ENCODE results near the gene KCNIP3.

KCNIP3 gene

DNA sequence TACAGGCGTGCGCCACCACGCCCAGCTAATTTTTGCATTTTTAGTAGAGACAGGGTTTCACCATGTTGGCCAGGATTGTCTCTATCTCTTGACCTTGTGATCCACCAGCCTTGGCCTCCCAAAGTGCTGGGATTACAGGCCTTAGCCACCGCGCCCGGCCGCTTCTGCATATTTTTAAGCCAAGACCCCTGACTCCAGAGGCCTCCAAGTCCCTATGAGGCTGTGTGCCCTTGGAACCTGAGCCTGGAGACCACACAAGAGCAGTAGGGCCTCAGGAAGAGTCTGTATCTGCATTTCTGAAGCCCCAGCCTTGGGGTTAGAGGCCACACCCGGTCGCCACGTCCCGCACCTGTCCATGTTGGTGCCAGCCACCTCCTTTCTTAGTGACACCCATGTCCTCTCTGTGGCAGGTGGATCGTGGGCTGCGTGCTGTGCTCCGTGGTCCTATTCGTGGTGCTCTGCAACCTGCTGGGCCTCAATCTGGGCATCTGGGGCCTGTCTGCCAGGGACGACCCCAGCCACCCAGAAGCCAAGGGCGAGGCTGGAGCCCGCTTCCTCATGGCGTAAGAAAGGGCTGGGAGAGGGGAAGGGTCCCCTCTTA lies 17.6 kb upstream of the KCNIP3 start:
- Histone ChIP-seq H2AK5ac (ENCODE audit: low read length) (no peak overlapping the region), H3K27me3 (ENCODE audit: insufficient read depth, low read length, poor library complexity) (no peaks in the 10 kb centered on the region), H3K79me2 (ENCODE audit: control insufficient read depth, insufficient read depth, low read length) (no peaks in the 10 kb centered on the region), H3K23ac (ENCODE audit: low read length) (no peak overlapping the region), H2BK15ac (replicated peaks; ENCODE audit: low read depth) (no peak overlapping the region), H4K5ac (ENCODE audit: low read length) (no peak overlapping the region), H3K56ac (ENCODE audit: low read length) (no peak overlapping the region), H3K4ac (ENCODE audit: low read depth, low read length) (no peak overlapping the region), H4K8ac (ENCODE audit: low read depth, low read length) (no peak overlapping the region), H2BK120ac (ENCODE audit: low read depth, low read length) (no peak overlapping the region), H3K4me2 (ENCODE audit: low read length) (no peak overlapping the region), H3K9ac (ENCODE audit: low read length) (no peak overlapping the region), H3K79me1 (ENCODE audit: low read length) (no peaks in the 10 kb centered on the region), H3K18ac (ENCODE audit: low read length) (no peak overlapping the region), H3K4me1 (ENCODE audit: control insufficient read depth, low read depth, low read length) (no peaks in the 10 kb centered on the region), H3K27ac (ENCODE audit: low read depth, low read length) (no peak overlapping the region), H3K36me3 (ENCODE audit: control insufficient read depth, insufficient read depth, low read length) (no peaks in the 10 kb centered on the region), H3K4me3 (ENCODE audit: low read length) (no peak overlapping the region), H2BK5ac (ENCODE audit: low read length) (no peak overlapping the region)
- no peak for DNase-seq
- no CpG with 5 or more reads among the region's 19 CpGs for WGBS (ENCODE audit: extremely low coverage, insufficient coverage, low lambda C conversion rate)

GRCh38 chr2:95281071-95281470 lies 16.1 kb upstream of the KCNIP3 start:
- no peak overlapping the region for H3K4me2 ChIP-seq (ENCODE audit: low read length)
- H3K79me2 ChIP-seq (ENCODE audit: control insufficient read depth, insufficient read depth, low read length): no peaks in the 10 kb centered on the region
- H2BK5ac ChIP-seq (ENCODE audit: low read length): no peak overlapping the region
- no peak overlapping the region for H2BK15ac ChIP-seq (replicated peaks; ENCODE audit: low read depth)
- H3K27me3 ChIP-seq (ENCODE audit: insufficient read depth, low read length, poor library complexity): no peaks in the 10 kb centered on the region
- H3K79me1 ChIP-seq (ENCODE audit: low read length): no peaks in the 10 kb centered on the region
- no peak overlapping the region for H2BK120ac ChIP-seq (ENCODE audit: low read depth, low read length)
- no peak overlapping the region for H2AK5ac ChIP-seq (ENCODE audit: low read length)
- H3K4me3 ChIP-seq (ENCODE audit: low read length): no peak overlapping the region
- no peak overlapping the region for H4K5ac ChIP-seq (ENCODE audit: low read length)
- no peak overlapping the region for H3K27ac ChIP-seq (ENCODE audit: low read depth, low read length)
- DNase-seq: no peak
- H3K9ac ChIP-seq (ENCODE audit: low read length): no peak overlapping the region
- H3K4me1 ChIP-seq (ENCODE audit: control insufficient read depth, low read depth, low read length): no peaks in the 10 kb centered on the region
- no peak overlapping the region for H4K8ac ChIP-seq (ENCODE audit: low read depth, low read length)
- no peaks in the 10 kb centered on the region for H3K36me3 ChIP-seq (ENCODE audit: control insufficient read depth, insufficient read depth, low read length)
- WGBS (ENCODE audit: extremely low coverage, insufficient coverage, low lambda C conversion rate): no CpG with 5 or more reads among the region's 8 CpGs
- no peak overlapping the region for H3K18ac ChIP-seq (ENCODE audit: low read length)
- no peak overlapping the region for H3K23ac ChIP-seq (ENCODE audit: low read length)
- H3K4ac ChIP-seq (ENCODE audit: low read depth, low read length): no peak overlapping the region
- H3K56ac ChIP-seq (ENCODE audit: low read length): no peak overlapping the region

DNA sequence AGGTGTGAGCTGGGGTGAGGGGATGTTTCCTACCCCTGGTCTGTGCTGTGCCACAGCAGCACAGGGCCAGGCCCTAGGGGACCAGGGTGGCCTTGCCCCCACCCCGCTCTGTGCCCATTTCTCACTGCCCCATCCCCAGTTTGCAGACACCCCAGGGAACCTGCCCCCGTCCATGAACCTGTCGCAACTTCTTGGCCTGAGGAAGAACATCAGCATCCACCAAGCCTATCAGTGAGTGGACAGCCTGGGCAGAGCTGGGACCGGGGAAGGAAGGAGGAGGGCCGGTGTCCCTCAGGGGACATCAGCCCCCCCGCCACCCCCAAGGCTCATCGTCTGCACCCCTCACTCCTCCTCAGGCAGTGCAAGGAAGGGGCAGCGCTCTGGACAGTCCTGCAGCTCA lies 15.4 kb upstream of the KCNIP3 start:
- Histone ChIP-seq H3K9ac (ENCODE audit: low read length) (no peak overlapping the region), H2BK5ac (ENCODE audit: low read length) (no peak overlapping the region), H2BK15ac (replicated peaks; ENCODE audit: low read depth) (no peak overlapping the region), H3K18ac (ENCODE audit: low read length) (no peak overlapping the region), H3K27ac (ENCODE audit: low read depth, low read length) (no peak overlapping the region), H4K8ac (ENCODE audit: low read depth, low read length) (no peak overlapping the region), H3K56ac (ENCODE audit: low read length) (no peak overlapping the region), H3K36me3 (ENCODE audit: control insufficient read depth, insufficient read depth, low read length) (no peaks in the 10 kb centered on the region), H3K4ac (ENCODE audit: low read depth, low read length) (no peak overlapping the region), H4K5ac (ENCODE audit: low read length) (no peak overlapping the region), H3K27me3 (ENCODE audit: insufficient read depth, low read length, poor library complexity) (no peaks in the 10 kb centered on the region), H2BK120ac (ENCODE audit: low read depth, low read length) (no peak overlapping the region), H3K4me2 (ENCODE audit: low read length) (no peak overlapping the region), H3K4me1 (ENCODE audit: control insufficient read depth, low read depth, low read length) (no peaks in the 10 kb centered on the region), H3K4me3 (ENCODE audit: low read length) (no peak overlapping the region), H2AK5ac (ENCODE audit: low read length) (no peak overlapping the region), H3K79me1 (ENCODE audit: low read length) (no peaks in the 10 kb centered on the region), H3K23ac (ENCODE audit: low read length) (no peak overlapping the region), H3K79me2 (ENCODE audit: control insufficient read depth, insufficient read depth, low read length) (no peaks in the 10 kb centered on the region)
- WGBS (ENCODE audit: extremely low coverage, insufficient coverage, low lambda C conversion rate): no CpG with 5 or more reads among the region's 8 CpGs
- no peak for DNase-seq

DNA sequence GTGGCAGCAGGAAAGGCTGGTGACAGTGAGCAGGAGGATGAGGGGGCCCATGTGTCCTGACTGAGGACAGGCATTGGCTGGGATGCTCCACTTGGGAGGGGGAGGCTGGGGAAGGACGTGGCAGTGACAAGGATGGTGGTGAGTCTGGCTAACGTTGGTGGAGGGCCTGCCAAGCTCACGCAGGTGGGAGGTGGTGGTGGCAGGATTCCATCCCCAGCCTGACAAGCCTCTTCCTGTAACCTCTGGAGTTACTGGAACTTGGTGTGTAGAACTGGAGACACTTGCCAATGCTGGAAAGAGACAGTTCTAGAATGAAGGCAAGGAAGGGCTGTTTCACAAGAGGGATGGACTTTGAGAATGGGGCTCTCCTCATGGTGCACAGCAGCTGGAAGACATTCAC lies 14.7 kb upstream of the KCNIP3 start:
- H3K4ac ChIP-seq (ENCODE audit: low read depth, low read length): no peak overlapping the region
- no peaks in the 10 kb centered on the region for H3K27me3 ChIP-seq (ENCODE audit: insufficient read depth, low read length, poor library complexity)
- H2BK5ac ChIP-seq (ENCODE audit: low read length): no peak overlapping the region
- H3K18ac ChIP-seq (ENCODE audit: low read length): no peak overlapping the region
- H3K9ac ChIP-seq (ENCODE audit: low read length): no peak overlapping the region
- H3K79me2 ChIP-seq (ENCODE audit: control insufficient read depth, insufficient read depth, low read length): no peaks in the 10 kb centered on the region
- no peak overlapping the region for H2AK5ac ChIP-seq (ENCODE audit: low read length)
- no peaks in the 10 kb centered on the region for H3K4me1 ChIP-seq (ENCODE audit: control insufficient read depth, low read depth, low read length)
- H3K4me3 ChIP-seq (ENCODE audit: low read length): no peak overlapping the region
- H3K56ac ChIP-seq (ENCODE audit: low read length): no peak overlapping the region
- WGBS (ENCODE audit: extremely low coverage, insufficient coverage, low lambda C conversion rate): no CpG with 5 or more reads among the region's 3 CpGs
- H4K8ac ChIP-seq (ENCODE audit: low read depth, low read length): no peak overlapping the region
- no peak overlapping the region for H2BK120ac ChIP-seq (ENCODE audit: low read depth, low read length)
- no peak for DNase-seq
- H3K36me3 ChIP-seq (ENCODE audit: control insufficient read depth, insufficient read depth, low read length): no peaks in the 10 kb centered on the region
- H4K5ac ChIP-seq (ENCODE audit: low read length): no peak overlapping the region
- H3K79me1 ChIP-seq (ENCODE audit: low read length): no peaks in the 10 kb centered on the region
- no peak overlapping the region for H3K4me2 ChIP-seq (ENCODE audit: low read length)
- H3K23ac ChIP-seq (ENCODE audit: low read length): no peak overlapping the region
- no peak overlapping the region for H3K27ac ChIP-seq (ENCODE audit: low read depth, low read length)
- no peak overlapping the region for H2BK15ac ChIP-seq (replicated peaks; ENCODE audit: low read depth)

- no peak overlapping the region for H3K18ac ChIP-seq (ENCODE audit: low read length)
- H3K9ac ChIP-seq (ENCODE audit: low read length): no peak overlapping the region
- no peak overlapping the region for H2AK5ac ChIP-seq (ENCODE audit: low read length)
- no peaks in the 10 kb centered on the region for H3K4me1 ChIP-seq (ENCODE audit: control insufficient read depth, low read depth, low read length)
- no peak overlapping the region for H4K5ac ChIP-seq (ENCODE audit: low read length)
- H3K4me2 ChIP-seq (ENCODE audit: low read length): no peak overlapping the region
- no peak overlapping the region for H3K27ac ChIP-seq (ENCODE audit: low read depth, low read length)
- no peaks in the 10 kb centered on the region for H3K79me1 ChIP-seq (ENCODE audit: low read length)
- no peaks in the 10 kb centered on the region for H3K27me3 ChIP-seq (ENCODE audit: insufficient read depth, low read length, poor library complexity)
- no peak overlapping the region for H3K4me3 ChIP-seq (ENCODE audit: low read length)
- H4K8ac ChIP-seq (ENCODE audit: low read depth, low read length): no peak overlapping the region
- no peaks in the 10 kb centered on the region for H3K36me3 ChIP-seq (ENCODE audit: control insufficient read depth, insufficient read depth, low read length)
- no peak for DNase-seq
- H3K4ac ChIP-seq (ENCODE audit: low read depth, low read length): no peak overlapping the region
- no peaks in the 10 kb centered on the region for H3K79me2 ChIP-seq (ENCODE audit: control insufficient read depth, insufficient read depth, low read length)
- no peak overlapping the region for H3K23ac ChIP-seq (ENCODE audit: low read length)
- H2BK120ac ChIP-seq (ENCODE audit: low read depth, low read length): no peak overlapping the region
- WGBS (ENCODE audit: extremely low coverage, insufficient coverage, low lambda C conversion rate): no CpG with 5 or more reads among the region's 4 CpGs
- no peak overlapping the region for H2BK15ac ChIP-seq (replicated peaks; ENCODE audit: low read depth)
- no peak overlapping the region for H2BK5ac ChIP-seq (ENCODE audit: low read length)
- no peak overlapping the region for H3K56ac ChIP-seq (ENCODE audit: low read length)
Observed at GRCh38 chr2:95283562-95283961, 13.6 kb upstream of the KCNIP3 start.

GRCh38 chr2:95284886-95285541 lies 12.1 kb upstream of the KCNIP3 start:
- Histone ChIP-seq H3K36me3 (ENCODE audit: control insufficient read depth, insufficient read depth, low read length) (no peaks in the 10 kb centered on the region), H2BK15ac (replicated peaks; ENCODE audit: low read depth) (no peak overlapping the region), H3K56ac (ENCODE audit: low read length) (no peak overlapping the region), H3K23ac (ENCODE audit: low read length) (no peak overlapping the region), H3K4me2 (ENCODE audit: low read length) (no peak overlapping the region), H2BK120ac (ENCODE audit: low read depth, low read length) (no peak overlapping the region), H3K18ac (ENCODE audit: low read length) (no peak overlapping the region), H2AK5ac (ENCODE audit: low read length) (no peak overlapping the region), H4K5ac (ENCODE audit: low read length) (no peak overlapping the region), H3K4ac (ENCODE audit: low read depth, low read length) (no peak overlapping the region), H3K9ac (ENCODE audit: low read length) (no peak overlapping the region), H3K79me1 (ENCODE audit: low read length) (no peaks in the 10 kb centered on the region), H3K79me2 (ENCODE audit: control insufficient read depth, insufficient read depth, low read length) (no peaks in the 10 kb centered on the region), H3K27ac (ENCODE audit: low read depth, low read length) (no peak overlapping the region), H3K4me1 (ENCODE audit: control insufficient read depth, low read depth, low read length) (no peaks in the 10 kb centered on the region), H2BK5ac (ENCODE audit: low read length) (no peak overlapping the region), H3K4me3 (ENCODE audit: low read length) (no peak overlapping the region), H3K27me3 (ENCODE audit: insufficient read depth, low read length, poor library complexity) (no peaks in the 10 kb centered on the region), H4K8ac (ENCODE audit: low read depth, low read length) (no peak overlapping the region)
- peak; percentile 49 for DNase-seq
- no CpG with 5 or more reads among the region's 13 CpGs for WGBS (ENCODE audit: extremely low coverage, insufficient coverage, low lambda C conversion rate)
